ENCODE measurements around the gene MTRR.

GRCh38 chr5:7846327-7846726 lies 22.6 kb upstream of the MTRR start:
- TF ChIP-seq, protein P1, sequence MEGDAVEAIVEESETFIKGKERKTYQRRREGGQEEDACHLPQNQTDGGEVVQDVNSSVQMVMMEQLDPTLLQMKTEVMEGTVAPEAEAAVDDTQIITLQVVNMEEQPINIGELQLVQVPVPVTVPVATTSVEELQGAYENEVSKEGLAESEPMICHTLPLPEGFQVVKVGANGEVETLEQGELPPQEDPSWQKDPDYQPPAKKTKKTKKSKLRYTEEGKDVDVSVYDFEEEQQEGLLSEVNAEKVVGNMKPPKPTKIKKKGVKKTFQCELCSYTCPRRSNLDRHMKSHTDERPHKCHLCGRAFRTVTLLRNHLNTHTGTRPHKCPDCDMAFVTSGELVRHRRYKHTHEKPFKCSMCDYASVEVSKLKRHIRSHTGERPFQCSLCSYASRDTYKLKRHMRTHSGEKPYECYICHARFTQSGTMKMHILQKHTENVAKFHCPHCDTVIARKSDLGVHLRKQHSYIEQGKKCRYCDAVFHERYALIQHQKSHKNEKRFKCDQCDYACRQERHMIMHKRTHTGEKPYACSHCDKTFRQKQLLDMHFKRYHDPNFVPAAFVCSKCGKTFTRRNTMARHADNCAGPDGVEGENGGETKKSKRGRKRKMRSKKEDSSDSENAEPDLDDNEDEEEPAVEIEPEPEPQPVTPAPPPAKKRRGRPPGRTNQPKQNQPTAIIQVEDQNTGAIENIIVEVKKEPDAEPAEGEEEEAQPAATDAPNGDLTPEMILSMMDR (IDR thresholded peaks at IDR 0.05): no peak
- TF ChIP-seq POLR2A (IDR thresholded peaks at IDR 0.05): no peak
